Stimulated activated CD4-positive, alpha-beta T cell treated with anti-CD3 and anti-CD28 coated beads, Interleukin-1b, Interleukin-23, amount 100 ng/mL, for 48 hours (primary cell): Measurements from ENCODE around the gene GCAT.
"Not testable (repeated sequence)": the region's sequence is repeated elsewhere in the genome, so short reads cannot be mapped to it uniquely, and the experiment has no call there.

Experiments used
- DNase-seq: peaks from one replicate; pipeline ENCODE4 v3.0.0-alpha.2; 2020

GCAT gene

GRCh38 chr22:37782340-37783168 is 25.2 kb upstream of the GCAT start:
- DNase-seq: no peak

GRCh38 chr22:37784829-37785495 is 22.8 kb upstream of the GCAT start:
- no peak for DNase-seq

GRCh38 chr22:37790234-37790633 is 17.5 kb upstream of the GCAT start:
- DNase-seq: no peak

GRCh38 chr22:37792494-37792893 is 15.2 kb upstream of the GCAT start:
- no peak for DNase-seq

GRCh38 chr22:37794376-37794775 is 13.4 kb upstream of the GCAT start:
- DNase-seq: no peak

GRCh38 chr22:37796079-37796478 is 11.7 kb upstream of the GCAT start:
- DNase-seq: no peak

- DNase-seq: not testable (repeated sequence)
Observed at GRCh38 chr22:37797259-37797658, 10.5 kb upstream of the GCAT start.

GRCh38 chr22:37797874-37798500 is 9.7 kb upstream of the GCAT start:
- DNase-seq: no peak

GRCh38 chr22:37799979-37800378 is 7.8 kb upstream of the GCAT start:
- DNase-seq: not testable (repeated sequence)

- DNase-seq: no peak
Observed at GRCh38 chr22:37801946-37802309, 5.8 kb upstream of the GCAT start.

- no peak for DNase-seq
Observed at GRCh38 chr22:37802310-37803194, 5.2 kb upstream of the GCAT start.

- no peak for DNase-seq
Observed at GRCh38 chr22:37803195-37803638, 4.5 kb upstream of the GCAT start.

GRCh38 chr22:37803639-37804351 is 3.9 kb upstream of the GCAT start:
- no peak for DNase-seq

GRCh38 chr22:37804352-37804880 is 3.3 kb upstream of the GCAT start:
- no peak for DNase-seq

GRCh38 chr22:37804881-37805809 is 2.6 kb upstream of the GCAT start:
- DNase-seq: peak; percentile 83

- no peak for DNase-seq
Observed at GRCh38 chr22:37805810-37806277, 1.9 kb upstream of the GCAT start.

GRCh38 chr22:37806409-37807333 is 1.1 kb upstream of the GCAT start:
- no peak for DNase-seq

GRCh38 chr22:37808294-37808657 is 542 bp downstream of the GCAT start:
- no peak for DNase-seq

- DNase-seq: no peak
Observed at GRCh38 chr22:37809672-37810333, 2.1 kb downstream of the GCAT start.
